Stimulated activated CD8-positive, alpha-beta memory T cell treated with anti-CD3 and anti-CD28 coated beads, Interleukin-7, amount 100 ng/mL, for 24 hours (primary cell): Measurements from ENCODE around the gene BDH1.
"Not testable (repeated sequence)": the region's sequence is repeated elsewhere in the genome, so short reads cannot be mapped to it uniquely, and the experiment has no call there.

Experiments
- DNase-seq: peaks from one replicate; pipeline ENCODE4 v3.0.0-alpha.2; 2020; ENCODE audit warnings: low read depth

BDH1 gene

GRCh38 chr3:197486861-197487260 is 68.9 kb downstream of the BDH1 start:
- no peak for DNase-seq

GRCh38 chr3:197485143-197485542 is 70.6 kb downstream of the BDH1 start:
- no peak for DNase-seq

- DNase-seq: no peak
Observed at GRCh38 chr3:197484204-197484901, 71.4 kb downstream of the BDH1 start.

GRCh38 chr3:197482001-197482400 is 73.8 kb downstream of the BDH1 start:
- DNase-seq: no peak

GRCh38 chr3:197480320-197480719 is 75.4 kb downstream of the BDH1 start:
- DNase-seq: no peak

GRCh38 chr3:197478746-197479668 is 76.8 kb downstream of the BDH1 start:
- no peak for DNase-seq

- DNase-seq: not testable (repeated sequence)
Observed at GRCh38 chr3:197477816-197478215, 78.0 kb downstream of the BDH1 start.

- no peak for DNase-seq
Observed at GRCh38 chr3:197475997-197476525, 79.7 kb downstream of the BDH1 start.

- DNase-seq: no peak
Observed at GRCh38 chr3:197475514-197475913, 80.3 kb downstream of the BDH1 start.

GRCh38 chr3:197472151-197472550 is 83.6 kb downstream of the BDH1 start:
- DNase-seq: no peak

- DNase-seq: no peak
Observed at GRCh38 chr3:197471221-197472010, 84.4 kb downstream of the BDH1 start.

GRCh38 chr3:197468866-197469382 is 86.8 kb downstream of the BDH1 start:
- DNase-seq: no peak

- DNase-seq: no peak
Observed at GRCh38 chr3:197468167-197468566, 87.6 kb downstream of the BDH1 start.

- no peak for DNase-seq
Observed at GRCh38 chr3:197466586-197467399, 89.0 kb downstream of the BDH1 start.

GRCh38 chr3:197465996-197466549 is 89.7 kb downstream of the BDH1 start:
- DNase-seq: no peak

GRCh38 chr3:197465197-197465995 is 90.4 kb downstream of the BDH1 start:
- no peak for DNase-seq

- DNase-seq: no peak
Observed at GRCh38 chr3:197464794-197465193, 91.0 kb downstream of the BDH1 start.

- DNase-seq: no peak
Observed at GRCh38 chr3:197463279-197463678, 92.5 kb downstream of the BDH1 start.

GRCh38 chr3:197462808-197463207 is 93.0 kb downstream of the BDH1 start:
- no peak for DNase-seq

GRCh38 chr3:197460639-197461038 is 95.1 kb downstream of the BDH1 start:
- DNase-seq: no peak
